Bronchial epithelial cell (primary cell): ENCODE results near the gene POU2F3. TPM values are rescaled to one million over a fixed set of nuclear protein-coding genes. Genes with fewer than 3 reads are reported as not detected.

Experiments
- DNase-seq: peaks from one replicate; pipeline ENCODE4 v3.0.0-alpha.2; 2010; ENCODE audit warnings: low read depth
- FAIRE-seq: peaks from 2 replicates; lab custom pipeline; 2011; peaks lifted over from hg19 to GRCh38; lab: Jason Lieb, UNC
- H3K27me3 ChIP-seq: 2 replicates; pipeline ENCODE4 v1.5.1; 2011; ENCODE audit warnings: low read length; ENCODE audit not compliant: control insufficient read depth, insufficient read depth
- H3K36me3 ChIP-seq: 2 replicates; pipeline ENCODE4 v1.5.1; 2011; ENCODE audit warnings: low read length; ENCODE audit not compliant: control insufficient read depth, insufficient read depth
- H3K4me3 ChIP-seq: 2 replicates; pipeline ENCODE4 v1.5.1; 2011; ENCODE audit warnings: mild to moderate bottlenecking, low read depth, low read length, control low read depth
- CTCF ChIP-seq: IDR thresholded peaks from 2 replicates; pipeline ENCODE4 v1.5.1; 2011; ENCODE audit warnings: mild to moderate bottlenecking, moderate library complexity, low read length, control low read depth, inconsistent platforms; ENCODE audit not compliant: insufficient read depth, severe bottlenecking
- total RNA-seq: library from RNA; depleted of rRNA; stranded (reverse); fragments of >200 nt; gene quantifications from 2 replicates; pipeline ENCODE4 v1.2.1, GENCODE V29; 2014

Gene POU2F3
- total RNA-seq, 1 donor from 2014 or later = not detected

GRCh38 chr11:120332822-120333716, 93.1 kb downstream of the POU2F3 start:
- H3K36me3 ChIP-seq = peaks cover 3% of the 10 kb centered on the region
- TF ChIP-seq CTCF = no peak
- no peak overlapping the region for H3K4me3 ChIP-seq
- FAIRE-seq (no peak), DNase-seq (no peak)
- no peaks in the 10 kb centered on the region for H3K27me3 ChIP-seq

- Histone ChIP-seq H3K4me3 (no peak overlapping the region), H3K36me3 (peaks cover 3% of the 10 kb centered on the region), H3K27me3 (no peaks in the 10 kb centered on the region)
- no peak for TF ChIP-seq CTCF
- DNase-seq (no peak), FAIRE-seq (no peak)
These were observed 93.9 kb downstream of the POU2F3 start for GRCh38 chr11:120333801-120334200.

GRCh38 chr11:120334332-120334731, 94.4 kb downstream of the POU2F3 start:
- H3K27me3 ChIP-seq = no peaks in the 10 kb centered on the region
- no peak for TF ChIP-seq CTCF
- DNase-seq (no peak), FAIRE-seq (no peak)
- no peak overlapping the region for H3K4me3 ChIP-seq
- H3K36me3 ChIP-seq = peaks cover 3% of the 10 kb centered on the region

GRCh38 chr11:120334894-120335462, 95.0 kb downstream of the POU2F3 start:
- Histone ChIP-seq H3K27me3 (no peaks in the 10 kb centered on the region), H3K36me3 (peaks cover under 1% of the 10 kb centered on the region), H3K4me3 (peak overlapping the region; percentile 85)
- peak; percentile 60 for TF ChIP-seq CTCF
- FAIRE-seq (no peak), DNase-seq (peak; percentile 85)

- Histone ChIP-seq H3K36me3 (no peaks in the 10 kb centered on the region), H3K4me3 (peak overlapping the region; percentile 85), H3K27me3 (no peaks in the 10 kb centered on the region)
- DNase-seq = no peak
- no peak for TF ChIP-seq CTCF
- FAIRE-seq = no peak
These were observed 95.6 kb downstream of the POU2F3 start for GRCh38 chr11:120335556-120335907.
